ENCODE data around the gene GRIA3. TPM values are rescaled to one million over a fixed set of nuclear protein-coding genes. Genes with fewer than 3 reads are reported as not detected.

GRIA3 gene
- total and polyA plus RNA-seq, 10 donors = 0.10 to 0.61 (median 0.24) TPM; not detected in 2

DNA sequence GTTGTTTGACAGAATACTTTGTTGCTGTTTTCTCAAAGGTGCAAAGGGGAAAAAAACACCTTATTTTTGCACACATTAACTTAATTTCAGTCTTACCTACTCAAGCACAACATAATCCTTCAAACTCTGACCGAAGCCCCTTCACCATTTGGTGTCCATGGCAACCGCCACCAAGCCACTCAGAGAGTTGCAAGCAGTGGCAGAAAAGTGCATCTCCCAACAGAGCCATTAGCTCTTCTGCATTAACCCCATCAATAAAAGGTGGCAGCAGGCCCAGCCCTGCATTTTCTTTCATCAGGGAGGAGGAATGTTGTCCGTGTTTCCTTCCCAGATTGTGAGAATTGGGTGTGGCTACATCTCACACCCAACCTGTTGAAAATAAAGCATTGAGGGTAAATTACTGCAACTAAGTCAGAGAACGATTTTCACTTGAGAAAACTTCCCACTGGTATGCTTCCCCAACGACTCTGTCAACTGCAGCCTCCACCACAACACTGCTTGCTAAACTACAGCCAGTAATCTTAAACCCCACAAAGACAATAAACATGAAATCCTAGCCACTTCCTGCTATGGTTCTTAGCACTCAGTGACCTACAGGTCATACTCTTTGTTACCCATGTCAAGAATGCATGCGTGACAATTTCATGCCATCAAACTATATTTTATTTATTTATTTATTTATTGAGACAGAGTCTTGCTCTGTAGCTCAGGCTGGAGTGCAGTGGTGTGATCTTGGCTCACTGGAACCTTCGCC lies 154.0 kb downstream of the GRIA3 start:
- no peaks in the 10 kb centered on the region for H3K27me3 ChIP-seq (replicated peaks in 1 of 7)
- no peak overlapping the region for H3K27ac ChIP-seq
- no peaks in the 10 kb centered on the region for H3K9me3 ChIP-seq
- TF ChIP-seq, protein P1, sequence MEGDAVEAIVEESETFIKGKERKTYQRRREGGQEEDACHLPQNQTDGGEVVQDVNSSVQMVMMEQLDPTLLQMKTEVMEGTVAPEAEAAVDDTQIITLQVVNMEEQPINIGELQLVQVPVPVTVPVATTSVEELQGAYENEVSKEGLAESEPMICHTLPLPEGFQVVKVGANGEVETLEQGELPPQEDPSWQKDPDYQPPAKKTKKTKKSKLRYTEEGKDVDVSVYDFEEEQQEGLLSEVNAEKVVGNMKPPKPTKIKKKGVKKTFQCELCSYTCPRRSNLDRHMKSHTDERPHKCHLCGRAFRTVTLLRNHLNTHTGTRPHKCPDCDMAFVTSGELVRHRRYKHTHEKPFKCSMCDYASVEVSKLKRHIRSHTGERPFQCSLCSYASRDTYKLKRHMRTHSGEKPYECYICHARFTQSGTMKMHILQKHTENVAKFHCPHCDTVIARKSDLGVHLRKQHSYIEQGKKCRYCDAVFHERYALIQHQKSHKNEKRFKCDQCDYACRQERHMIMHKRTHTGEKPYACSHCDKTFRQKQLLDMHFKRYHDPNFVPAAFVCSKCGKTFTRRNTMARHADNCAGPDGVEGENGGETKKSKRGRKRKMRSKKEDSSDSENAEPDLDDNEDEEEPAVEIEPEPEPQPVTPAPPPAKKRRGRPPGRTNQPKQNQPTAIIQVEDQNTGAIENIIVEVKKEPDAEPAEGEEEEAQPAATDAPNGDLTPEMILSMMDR (IDR thresholded peaks at IDR 0.05 in 8 of 11, conservative IDR thresholded peaks at IDR 0.05 in 3 of 11) = no peak
- no peak for TF ChIP-seq POLR2AphosphoS5 (IDR thresholded peaks at IDR 0.05)
- TF ChIP-seq POLR2A (IDR thresholded peaks at IDR 0.05) = no peak
- no peaks in the 10 kb centered on the region for H3K36me3 ChIP-seq
- no peaks in the 10 kb centered on the region for H3K4me1 ChIP-seq
- intact Hi-C loops (cut with DNase I; ENCODE audit: low total_unique reads) = no loop called here
- no peak overlapping the region for H3K4me3 ChIP-seq
- 51 to 64% (median 55%) methylated on average over 7 of the region's 7 CpGs for WGBS, 5 donors
- no peak for DNase-seq

DNA sequence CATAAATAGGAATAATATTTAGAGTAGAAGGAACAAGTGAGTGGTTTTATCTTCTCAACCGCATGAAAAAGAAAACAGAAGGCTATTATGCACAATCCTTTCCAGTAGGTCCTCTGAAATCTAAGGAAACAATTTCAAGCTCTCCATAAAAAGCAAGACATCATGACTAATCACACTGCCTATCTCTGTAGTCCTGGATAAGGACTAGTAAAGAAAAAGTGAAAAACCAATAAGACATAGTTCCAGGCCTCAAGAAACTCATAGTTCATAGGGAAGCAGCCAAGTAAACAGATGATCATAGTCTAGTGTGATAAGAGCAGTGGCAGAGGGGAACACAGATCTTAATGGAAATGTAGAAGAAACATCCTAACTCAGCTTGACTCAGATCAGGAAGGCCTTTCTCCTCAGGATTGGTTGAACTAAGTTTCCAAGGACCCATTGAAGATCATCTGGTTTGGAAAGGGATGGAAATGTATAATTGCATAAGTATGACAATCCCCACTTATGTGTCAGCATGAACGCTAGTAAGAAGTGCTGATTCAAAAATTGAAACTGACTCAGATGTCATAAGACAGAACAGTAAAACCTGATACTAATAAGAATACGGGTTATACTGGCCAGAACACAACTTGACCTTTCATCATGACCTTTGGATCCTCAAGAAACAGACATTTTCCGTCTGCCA lies 155.3 kb downstream of the GRIA3 start:
- H3K9me3 ChIP-seq = no peaks in the 10 kb centered on the region
- WGBS, 5 donors = 55 to 88% (median 75%) methylated on average over 4 of the region's 4 CpGs
- no peaks in the 10 kb centered on the region for H3K27me3 ChIP-seq (replicated peaks in 1 of 7)
- no peaks in the 10 kb centered on the region for H3K4me1 ChIP-seq
- H3K27ac ChIP-seq = no peak overlapping the region
- intact Hi-C loops (cut with DNase I; ENCODE audit: low total_unique reads) = no loop called here
- DNase-seq = no peak
- TF ChIP-seq POLR2AphosphoS5 (IDR thresholded peaks at IDR 0.05) = no peak
- TF ChIP-seq, protein P1 (IDR thresholded peaks at IDR 0.05 in 8 of 11, conservative IDR thresholded peaks at IDR 0.05 in 3 of 11) = no peak
- TF ChIP-seq POLR2A (IDR thresholded peaks at IDR 0.05) = no peak
- no peak overlapping the region for H3K4me3 ChIP-seq
- no peaks in the 10 kb centered on the region for H3K36me3 ChIP-seq

DNA sequence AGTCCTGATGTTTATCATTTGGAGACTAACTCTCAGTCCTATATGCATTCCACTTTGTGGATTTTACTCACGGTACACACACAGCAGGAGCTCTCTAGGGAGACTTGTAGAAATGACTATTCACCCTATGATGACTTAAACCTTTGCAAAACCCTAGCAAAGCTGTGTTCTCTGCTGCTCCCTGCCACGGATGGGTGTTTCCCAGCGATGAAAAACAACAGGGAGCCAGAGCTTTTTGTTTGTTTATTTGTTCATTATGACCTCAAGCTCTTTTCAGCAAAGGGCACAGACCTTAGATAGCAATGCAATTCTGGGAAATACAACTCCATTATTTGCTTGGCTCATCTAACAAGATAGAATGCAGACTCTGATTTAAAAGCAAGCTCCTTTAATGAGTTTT lies 156.6 kb downstream of the GRIA3 start:
- no peaks in the 10 kb centered on the region for H3K27me3 ChIP-seq (replicated peaks in 1 of 7)
- H3K27ac ChIP-seq = no peak overlapping the region
- no peaks in the 10 kb centered on the region for H3K9me3 ChIP-seq
- no peak for DNase-seq
- no peaks in the 10 kb centered on the region for H3K36me3 ChIP-seq
- TF ChIP-seq POLR2AphosphoS5 (IDR thresholded peaks at IDR 0.05) (no peak), POLR2A (IDR thresholded peaks at IDR 0.05) (no peak)
- TF ChIP-seq, protein P1 (IDR thresholded peaks at IDR 0.05 in 8 of 11, conservative IDR thresholded peaks at IDR 0.05 in 3 of 11) = no peak
- no peaks in the 10 kb centered on the region for H3K4me1 ChIP-seq
- no peak overlapping the region for H3K4me3 ChIP-seq
- intact Hi-C loops (cut with DNase I; ENCODE audit: low total_unique reads) = no loop called here
- 18 to 55% (median 34%) methylated on average over 3 of the region's 3 CpGs for WGBS, 5 donors

DNA sequence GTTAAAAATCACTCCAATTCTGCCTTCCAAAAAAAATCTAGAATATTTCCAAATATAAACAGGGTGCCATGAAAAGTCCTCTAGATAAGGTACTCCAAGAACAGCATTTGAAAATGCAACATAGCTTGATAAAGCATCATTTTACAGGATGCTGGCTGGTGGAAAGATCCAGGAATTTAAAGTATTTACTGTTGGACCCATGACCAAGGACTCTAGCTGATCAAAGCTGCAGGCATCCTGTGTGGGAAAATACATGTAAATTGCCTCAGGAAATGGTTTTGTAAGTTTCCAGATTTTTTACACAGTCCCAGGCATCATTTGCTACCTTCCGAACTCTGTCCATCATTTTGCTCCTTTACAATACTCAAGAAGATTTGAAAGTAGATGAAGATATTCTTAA lies 164.4 kb downstream of the GRIA3 start:
- intact Hi-C loops (cut with DNase I; ENCODE audit: low total_unique reads) = no loop called here
- H3K4me3 ChIP-seq = no peak overlapping the region
- H3K27me3 ChIP-seq (replicated peaks in 1 of 7) = no peaks in the 10 kb centered on the region
- TF ChIP-seq, protein P1 (IDR thresholded peaks at IDR 0.05 in 8 of 11, conservative IDR thresholded peaks at IDR 0.05 in 3 of 11) = no peak
- no peak for TF ChIP-seq POLR2A (IDR thresholded peaks at IDR 0.05)
- no peak for TF ChIP-seq POLR2AphosphoS5 (IDR thresholded peaks at IDR 0.05)
- H3K9me3 ChIP-seq = no peaks in the 10 kb centered on the region
- DNase-seq = no peak
- WGBS, 5 donors = 89 to 100% (median 94%) methylated on average over 1 of the region's 1 CpG
- no peaks in the 10 kb centered on the region for H3K4me1 ChIP-seq
- H3K27ac ChIP-seq = no peak overlapping the region
- H3K36me3 ChIP-seq = no peaks in the 10 kb centered on the region
